OCI-LY3 (cell line): Measurements from ENCODE around the gene CLIC6.

Experiments
- H2AFZ ChIP-seq: fragments of 200-600, 300-600 bp; shearing (Covaris generic); 2 replicates; pipeline ENCODE4 v1.6.0; 2014; ENCODE audit warnings: antibody characterized with exemption, low read depth, low read length
- H3K27ac ChIP-seq: fragments of 200-600, 300-600 bp; sonication (generic); 2 replicates; pipeline ENCODE4 v1.5.1; 2014; ENCODE audit warnings: mild to moderate bottlenecking, low read length, moderate library complexity, mixed read lengths
- H3K27me3 ChIP-seq: fragments of 200-600, 300-600 bp; sonication (generic); 2 replicates; pipeline ENCODE4 v1.6.1; 2014; ENCODE audit warnings: low read depth, low read length, mixed read lengths
- H3K36me3 ChIP-seq: fragments of 200-600, 300-600 bp; sonication (generic); replicated peaks from 2 replicates; pipeline ENCODE3; 2014; ENCODE audit warnings: low read depth, low read length, mixed read lengths
- H3K4me1 ChIP-seq: fragments of 300-600, 200-600 bp; sonication (generic); 2 replicates; pipeline ENCODE4 v1.6.1; 2014; ENCODE audit warnings: low read length, mixed read lengths
- H3K4me2 ChIP-seq: fragments of 200-600, 300-600 bp; sonication (generic); 2 replicates; pipeline ENCODE4 v1.6.1; 2014; ENCODE audit warnings: low read length, mixed read lengths
- H3K4me3 ChIP-seq: fragments of 300-600, 200-600 bp; sonication (generic); 2 replicates; pipeline ENCODE4 v1.5.1; 2014; ENCODE audit warnings: antibody characterized with exemption, mild to moderate bottlenecking, low read length, moderate library complexity
- H3K79me2 ChIP-seq: fragments of 300-600, 200-600 bp; shearing (Covaris generic); 2 replicates; pipeline ENCODE4 v1.6.1; 2014; ENCODE audit warnings: mild to moderate bottlenecking, low read length, mixed read lengths
- H3K9ac ChIP-seq: fragments of 300-600, 200-600 bp; shearing (Covaris generic); 2 replicates; pipeline ENCODE4 v1.6.0; 2014; ENCODE audit warnings: mild to moderate bottlenecking, low read length, moderate library complexity
- H3K9me3 ChIP-seq: fragments of 200-600, 300-600 bp; shearing (Covaris generic); 2 replicates; pipeline ENCODE4 v1.6.1; 2014; ENCODE audit warnings: low read length, mixed read lengths; ENCODE audit not compliant: insufficient read depth
- H4K20me1 ChIP-seq: fragments of 200-600, 300-600 bp; sonication (generic); 2 replicates; pipeline ENCODE4 v1.6.1; 2016; ENCODE audit warnings: low read length, mixed read lengths; ENCODE audit not compliant: insufficient read depth
- EZH2phosphoT487 ChIP-seq: fragments of 200-600 bp; shearing (Covaris generic); IDR thresholded peaks from 2 replicates; pipeline ENCODE4 v1.6.1; 2018; ENCODE audit warnings: antibody characterized with exemption, mixed run types, low read depth
- TF ChIP-seq, protein P1 (sequence below): fragments of 200-600, 300-600 bp; sonication (generic); IDR thresholded peaks from 2 replicates; pipeline ENCODE4 v1.5.1; 2014; ENCODE audit warnings: antibody characterized with exemption, low read length, low read depth

Gene CLIC6

GRCh38 chr21:34702341-34703170 is 33.8 kb downstream of the CLIC6 start:
- Histone ChIP-seq H3K9ac (no peak overlapping the region), H3K9me3 (no peaks in the 10 kb centered on the region), H3K4me3 (no peak overlapping the region), H3K4me2 (no peak overlapping the region), H3K36me3 (no peaks in the 10 kb centered on the region), H4K20me1 (no peaks in the 10 kb centered on the region), H3K4me1 (peaks cover 7% of the 10 kb centered on the region), H3K79me2 (no peaks in the 10 kb centered on the region), H3K27me3 (no peaks in the 10 kb centered on the region), H2AFZ (no peak overlapping the region), H3K27ac (no peak overlapping the region)
- no peak for TF ChIP-seq EZH2phosphoT487
- TF ChIP-seq, protein P1, sequence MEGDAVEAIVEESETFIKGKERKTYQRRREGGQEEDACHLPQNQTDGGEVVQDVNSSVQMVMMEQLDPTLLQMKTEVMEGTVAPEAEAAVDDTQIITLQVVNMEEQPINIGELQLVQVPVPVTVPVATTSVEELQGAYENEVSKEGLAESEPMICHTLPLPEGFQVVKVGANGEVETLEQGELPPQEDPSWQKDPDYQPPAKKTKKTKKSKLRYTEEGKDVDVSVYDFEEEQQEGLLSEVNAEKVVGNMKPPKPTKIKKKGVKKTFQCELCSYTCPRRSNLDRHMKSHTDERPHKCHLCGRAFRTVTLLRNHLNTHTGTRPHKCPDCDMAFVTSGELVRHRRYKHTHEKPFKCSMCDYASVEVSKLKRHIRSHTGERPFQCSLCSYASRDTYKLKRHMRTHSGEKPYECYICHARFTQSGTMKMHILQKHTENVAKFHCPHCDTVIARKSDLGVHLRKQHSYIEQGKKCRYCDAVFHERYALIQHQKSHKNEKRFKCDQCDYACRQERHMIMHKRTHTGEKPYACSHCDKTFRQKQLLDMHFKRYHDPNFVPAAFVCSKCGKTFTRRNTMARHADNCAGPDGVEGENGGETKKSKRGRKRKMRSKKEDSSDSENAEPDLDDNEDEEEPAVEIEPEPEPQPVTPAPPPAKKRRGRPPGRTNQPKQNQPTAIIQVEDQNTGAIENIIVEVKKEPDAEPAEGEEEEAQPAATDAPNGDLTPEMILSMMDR, result no peak

GRCh38 chr21:34703571-34703970 is 34.8 kb downstream of the CLIC6 start:
- H2AFZ ChIP-seq, result no peak overlapping the region
- H3K4me3 ChIP-seq, result no peak overlapping the region
- no peaks in the 10 kb centered on the region for H3K79me2 ChIP-seq
- peaks cover 17% of the 10 kb centered on the region for H3K4me1 ChIP-seq
- H3K4me2 ChIP-seq, result no peak overlapping the region
- no peak for TF ChIP-seq EZH2phosphoT487
- TF ChIP-seq, protein P1, result no peak
- H3K36me3 ChIP-seq, result no peaks in the 10 kb centered on the region
- no peaks in the 10 kb centered on the region for H3K27me3 ChIP-seq
- H3K27ac ChIP-seq, result no peak overlapping the region
- H3K9me3 ChIP-seq, result no peaks in the 10 kb centered on the region
- H3K9ac ChIP-seq, result no peak overlapping the region
- no peaks in the 10 kb centered on the region for H4K20me1 ChIP-seq

DNA sequence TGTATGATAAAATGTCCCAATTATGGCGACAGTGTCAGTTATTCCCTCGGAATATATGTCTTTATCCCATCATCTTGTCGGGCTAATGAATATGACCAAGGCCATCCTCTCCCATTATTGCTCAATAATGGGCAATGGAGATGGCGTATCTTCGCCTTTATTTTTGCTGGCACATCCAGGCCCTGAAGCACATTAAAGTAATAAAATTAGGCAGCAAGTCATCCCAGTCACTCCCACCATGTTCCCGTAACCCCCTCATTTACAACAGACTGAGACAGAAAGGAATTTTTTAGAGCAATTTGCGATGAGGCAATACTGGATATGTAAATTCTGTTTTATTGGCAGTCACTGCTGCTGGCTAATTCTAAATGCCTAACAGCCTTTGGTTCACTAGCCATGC is 35.3 kb downstream of the CLIC6 start:
- TF ChIP-seq, protein P1, result no peak
- TF ChIP-seq EZH2phosphoT487, result no peak
- no peaks in the 10 kb centered on the region for H3K79me2 ChIP-seq
- H4K20me1 ChIP-seq, result no peaks in the 10 kb centered on the region
- H3K27ac ChIP-seq, result no peak overlapping the region
- H3K27me3 ChIP-seq, result no peaks in the 10 kb centered on the region
- no peak overlapping the region for H3K9ac ChIP-seq
- H3K4me1 ChIP-seq, result peaks cover 18% of the 10 kb centered on the region
- H3K36me3 ChIP-seq, result no peaks in the 10 kb centered on the region
- H3K9me3 ChIP-seq, result no peaks in the 10 kb centered on the region
- no peak overlapping the region for H3K4me3 ChIP-seq
- H2AFZ ChIP-seq, result no peak overlapping the region
- H3K4me2 ChIP-seq, result no peak overlapping the region

DNA sequence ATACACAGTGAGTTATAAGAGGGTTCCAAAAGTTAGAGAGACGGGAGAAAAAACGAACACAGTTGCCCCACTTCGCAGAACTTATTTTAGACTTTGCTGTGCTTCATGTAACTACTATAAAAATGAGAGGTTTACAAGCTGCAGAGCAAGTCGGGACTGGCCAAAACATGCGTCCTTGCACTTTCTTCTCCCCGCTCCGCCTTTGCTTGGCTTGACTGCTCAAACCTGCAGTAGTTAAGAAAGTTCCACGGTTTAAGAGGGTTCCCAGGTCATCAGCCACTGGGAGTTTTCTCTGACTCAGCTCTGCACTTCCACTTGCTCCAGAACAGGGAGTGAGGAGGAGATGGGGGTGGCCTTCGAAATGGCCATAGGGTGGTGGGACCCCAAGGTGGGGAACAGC is 36.2 kb downstream of the CLIC6 start:
- no peak overlapping the region for H2AFZ ChIP-seq
- H4K20me1 ChIP-seq, result no peaks in the 10 kb centered on the region
- no peak for TF ChIP-seq EZH2phosphoT487
- TF ChIP-seq, protein P1, result no peak
- H3K9ac ChIP-seq, result no peak overlapping the region
- H3K27me3 ChIP-seq, result no peaks in the 10 kb centered on the region
- no peaks in the 10 kb centered on the region for H3K9me3 ChIP-seq
- no peak overlapping the region for H3K4me2 ChIP-seq
- H3K36me3 ChIP-seq, result no peaks in the 10 kb centered on the region
- H3K4me1 ChIP-seq, result peaks cover 18% of the 10 kb centered on the region
- no peaks in the 10 kb centered on the region for H3K79me2 ChIP-seq
- no peak overlapping the region for H3K27ac ChIP-seq
- H3K4me3 ChIP-seq, result no peak overlapping the region
